GM12874 (cell line): ENCODE results near the gene LFNG.

Source experiments
- CTCF ChIP-seq: IDR thresholded peaks from 2 replicates; pipeline ENCODE4 v1.5.1; 2011; ENCODE audit warnings: low read depth, mild to moderate bottlenecking, control low read depth, low read length, moderate library complexity; ENCODE audit not compliant: insufficient read depth

LFNG gene

GRCh38 chr7:2554661-2555111 lies 35.1 kb downstream of the LFNG start:
- TF ChIP-seq CTCF = peak; percentile 27

GRCh38 chr7:2555121-2556052 lies 35.8 kb downstream of the LFNG start, which contains the start of gene BRAT1:
BRAT1 (minus strand) TSS chr7:2555524; CDS start chr7:2554431, 1,093 bp downstream.
- TF ChIP-seq CTCF = peak; percentile 69

- no peak for TF ChIP-seq CTCF
Observed at GRCh38 chr7:2558629-2559282, 39.2 kb downstream of the LFNG start, which contains the start of gene IQCE. IQCE (plus strand) TSS chr7:2558979; CDS start chr7:2559182, 203 bp downstream.

GRCh38 chr7:2559283-2559950 lies 39.8 kb downstream of the LFNG start:
- TF ChIP-seq CTCF = no peak

GRCh38 chr7:2564970-2565540 lies 45.5 kb downstream of the LFNG start:
- no peak for TF ChIP-seq CTCF

GRCh38 chr7:2566348-2566889 lies 46.8 kb downstream of the LFNG start:
- no peak for TF ChIP-seq CTCF
